ENCODE measurements around the gene ACAD8. TPM values are rescaled to one million over a fixed set of nuclear protein-coding genes. Genes with fewer than 3 reads are reported as not detected.

Gene ACAD8
- polyA plus RNA-seq, 1 donor from 2014 or later = 68.8 TPM

GRCh38 chr11:134267461-134267860, 14.1 kb downstream of the ACAD8 start:
- H3K9me3 ChIP-seq (ENCODE audit: low read length) = no peaks in the 10 kb centered on the region
- no peaks in the 10 kb centered on the region for H4K20me1 ChIP-seq (ENCODE audit: insufficient read depth)
- no peaks in the 10 kb centered on the region for H3K79me2 ChIP-seq (replicated peaks; ENCODE audit: insufficient read depth, low read length)
- H3K9me2 ChIP-seq (ENCODE audit: insufficient read depth, low read length) = no peaks in the 10 kb centered on the region
- H3K4me2 ChIP-seq (ENCODE audit: low read length) = no peak overlapping the region
- no peaks in the 10 kb centered on the region for H3K27me3 ChIP-seq (ENCODE audit: insufficient read depth, low read depth, low read length)
- H3K4me3 ChIP-seq (ENCODE audit: low read length) = no peak overlapping the region
- no peaks in the 10 kb centered on the region for H3F3A ChIP-seq (ENCODE audit: insufficient read depth, low read length, poor library complexity, severe bottlenecking)
- no peak overlapping the region for H3K27ac ChIP-seq (ENCODE audit: low read length)
- H3K9ac ChIP-seq (ENCODE audit: low read length) = no peak overlapping the region
- TF ChIP-seq, protein P1, sequence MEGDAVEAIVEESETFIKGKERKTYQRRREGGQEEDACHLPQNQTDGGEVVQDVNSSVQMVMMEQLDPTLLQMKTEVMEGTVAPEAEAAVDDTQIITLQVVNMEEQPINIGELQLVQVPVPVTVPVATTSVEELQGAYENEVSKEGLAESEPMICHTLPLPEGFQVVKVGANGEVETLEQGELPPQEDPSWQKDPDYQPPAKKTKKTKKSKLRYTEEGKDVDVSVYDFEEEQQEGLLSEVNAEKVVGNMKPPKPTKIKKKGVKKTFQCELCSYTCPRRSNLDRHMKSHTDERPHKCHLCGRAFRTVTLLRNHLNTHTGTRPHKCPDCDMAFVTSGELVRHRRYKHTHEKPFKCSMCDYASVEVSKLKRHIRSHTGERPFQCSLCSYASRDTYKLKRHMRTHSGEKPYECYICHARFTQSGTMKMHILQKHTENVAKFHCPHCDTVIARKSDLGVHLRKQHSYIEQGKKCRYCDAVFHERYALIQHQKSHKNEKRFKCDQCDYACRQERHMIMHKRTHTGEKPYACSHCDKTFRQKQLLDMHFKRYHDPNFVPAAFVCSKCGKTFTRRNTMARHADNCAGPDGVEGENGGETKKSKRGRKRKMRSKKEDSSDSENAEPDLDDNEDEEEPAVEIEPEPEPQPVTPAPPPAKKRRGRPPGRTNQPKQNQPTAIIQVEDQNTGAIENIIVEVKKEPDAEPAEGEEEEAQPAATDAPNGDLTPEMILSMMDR (IDR thresholded peaks at IDR 0.05; ENCODE audit: poor library complexity, severe bottlenecking) = no peak
- TF ChIP-seq EP300 (conservative IDR thresholded peaks at IDR 0.05; ENCODE audit: poor library complexity, severe bottlenecking) (no peak), EZH2 (IDR thresholded peaks at IDR 0.05; ENCODE audit: borderline replicate concordance, insufficient read depth, low read length, poor library complexity, severe bottlenecking) (no peak), RAD21 (conservative IDR thresholded peaks at IDR 0.05) (no peak), POLR2AphosphoS5 (IDR thresholded peaks at IDR 0.05) (no peak), TAF1 (IDR thresholded peaks at IDR 0.05; ENCODE audit: low read depth) (no peak), MXI1 (conservative IDR thresholded peaks at IDR 0.05; ENCODE audit: poor library complexity, severe bottlenecking) (no peak)
- TF ChIP-seq, protein P2, sequence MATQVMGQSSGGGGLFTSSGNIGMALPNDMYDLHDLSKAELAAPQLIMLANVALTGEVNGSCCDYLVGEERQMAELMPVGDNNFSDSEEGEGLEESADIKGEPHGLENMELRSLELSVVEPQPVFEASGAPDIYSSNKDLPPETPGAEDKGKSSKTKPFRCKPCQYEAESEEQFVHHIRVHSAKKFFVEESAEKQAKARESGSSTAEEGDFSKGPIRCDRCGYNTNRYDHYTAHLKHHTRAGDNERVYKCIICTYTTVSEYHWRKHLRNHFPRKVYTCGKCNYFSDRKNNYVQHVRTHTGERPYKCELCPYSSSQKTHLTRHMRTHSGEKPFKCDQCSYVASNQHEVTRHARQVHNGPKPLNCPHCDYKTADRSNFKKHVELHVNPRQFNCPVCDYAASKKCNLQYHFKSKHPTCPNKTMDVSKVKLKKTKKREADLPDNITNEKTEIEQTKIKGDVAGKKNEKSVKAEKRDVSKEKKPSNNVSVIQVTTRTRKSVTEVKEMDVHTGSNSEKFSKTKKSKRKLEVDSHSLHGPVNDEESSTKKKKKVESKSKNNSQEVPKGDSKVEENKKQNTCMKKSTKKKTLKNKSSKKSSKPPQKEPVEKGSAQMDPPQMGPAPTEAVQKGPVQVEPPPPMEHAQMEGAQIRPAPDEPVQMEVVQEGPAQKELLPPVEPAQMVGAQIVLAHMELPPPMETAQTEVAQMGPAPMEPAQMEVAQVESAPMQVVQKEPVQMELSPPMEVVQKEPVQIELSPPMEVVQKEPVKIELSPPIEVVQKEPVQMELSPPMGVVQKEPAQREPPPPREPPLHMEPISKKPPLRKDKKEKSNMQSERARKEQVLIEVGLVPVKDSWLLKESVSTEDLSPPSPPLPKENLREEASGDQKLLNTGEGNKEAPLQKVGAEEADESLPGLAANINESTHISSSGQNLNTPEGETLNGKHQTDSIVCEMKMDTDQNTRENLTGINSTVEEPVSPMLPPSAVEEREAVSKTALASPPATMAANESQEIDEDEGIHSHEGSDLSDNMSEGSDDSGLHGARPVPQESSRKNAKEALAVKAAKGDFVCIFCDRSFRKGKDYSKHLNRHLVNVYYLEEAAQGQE (IDR thresholded peaks at IDR 0.05; ENCODE audit: borderline replicate concordance) = no peak
- H2AFZ ChIP-seq (ENCODE audit: low read depth, low read length) = no peak overlapping the region
- H3K36me3 ChIP-seq (ENCODE audit: insufficient read depth, low read length) = peaks cover 4% of the 10 kb centered on the region

GRCh38 chr11:134267966-134268365, 14.6 kb downstream of the ACAD8 start:
- Histone ChIP-seq H3F3A (ENCODE audit: insufficient read depth, low read length, poor library complexity, severe bottlenecking) (no peaks in the 10 kb centered on the region), H3K9ac (ENCODE audit: low read length) (no peak overlapping the region), H3K79me2 (replicated peaks; ENCODE audit: insufficient read depth, low read length) (no peaks in the 10 kb centered on the region), H3K9me2 (ENCODE audit: insufficient read depth, low read length) (no peaks in the 10 kb centered on the region), H2AFZ (ENCODE audit: low read depth, low read length) (no peak overlapping the region), H3K27ac (ENCODE audit: low read length) (no peak overlapping the region), H3K4me2 (ENCODE audit: low read length) (no peak overlapping the region), H3K36me3 (ENCODE audit: insufficient read depth, low read length) (peaks cover 4% of the 10 kb centered on the region), H3K27me3 (ENCODE audit: insufficient read depth, low read depth, low read length) (no peaks in the 10 kb centered on the region), H3K4me3 (ENCODE audit: low read length) (no peak overlapping the region), H3K9me3 (ENCODE audit: low read length) (no peaks in the 10 kb centered on the region), H4K20me1 (ENCODE audit: insufficient read depth) (no peaks in the 10 kb centered on the region)
- TF ChIP-seq, protein P1 (IDR thresholded peaks at IDR 0.05; ENCODE audit: poor library complexity, severe bottlenecking) = no peak
- TF ChIP-seq EP300 (conservative IDR thresholded peaks at IDR 0.05; ENCODE audit: poor library complexity, severe bottlenecking) = no peak
- TF ChIP-seq MXI1 (conservative IDR thresholded peaks at IDR 0.05; ENCODE audit: poor library complexity, severe bottlenecking) = no peak
- no peak for TF ChIP-seq POLR2AphosphoS5 (IDR thresholded peaks at IDR 0.05)
- TF ChIP-seq SMC3 (conservative IDR thresholded peaks at IDR 0.05; ENCODE audit: poor library complexity) = no peak
